HCT116 (cell line): ENCODE results near the gene TNRC6B. TPM values are rescaled to one million over a fixed set of nuclear protein-coding genes. Genes with fewer than 3 reads are reported as not detected.
A peak's percentile ranks its signal among the peaks of the same experiment; 100 is the strongest.

ENCODE experiments used
- ATAC-seq: fragments of 200-7000 bp; cut with Tn5 transposase; 2 replicates; pipeline ENCODE4 v1.9.1; 2020; ENCODE audit warnings: mild to moderate bottlenecking, moderate library complexity
- BruUV-seq: library from RNA; stranded (reverse); fragments of 400-500 nt; replicated peaks from 2 replicates; lab custom pipeline; 2021; lab: Mats Ljungman, UMichigan
- CTCF ChIA-PET: fragments of 300-600 bp; sonication (Branson Sonifier 250); formaldehyde crosslinking; loops from one replicate; lab custom pipeline; 2021; ENCODE audit warnings: antibody characterized with exemption; lab: Charles Lee
- POLR2A ChIA-PET: fragments of 300-600, 350-600 bp; sonication (Branson Sonifier 250); formaldehyde crosslinking; loops from one replicate; lab custom pipeline; 2021; ENCODE audit warnings: antibody characterized with exemption; lab: Charles Lee
- RAD21 ChIA-PET, 2 experiments: fragments of 300-600 bp; sonication (Branson Sonifier 250); formaldehyde crosslinking; loops; one replicate each; lab custom pipeline; 2023; ENCODE audit warnings: low total read pairs in 2 of 2; ENCODE audit not compliant: uncharacterized antibody in 2 of 2, unreplicated experiment in 2 of 2, low non-redundant PET in 1 of 2; lab: Charles Lee
- DNase-seq: peaks from one replicate; pipeline ENCODE4 v3.0.0-alpha.2; 2010; ENCODE audit warnings: low read depth, low spot score
- H2AFZ ChIP-seq: fragments of 200-600 bp; shearing (Covaris generic), sonication (generic); 2 replicates; pipeline ENCODE4 v1.6.1; 2017; ENCODE audit warnings: low read depth, mixed run types, mixed read lengths, antibody characterized with exemption, low read length; ENCODE audit not compliant: poor library complexity, severe bottlenecking
- H3K27ac ChIP-seq: 2 replicates; pipeline ENCODE4 v1.5.1; 2012; ENCODE audit warnings: low read depth, low read length
- H3K27me3 ChIP-seq: fragments of 200-600 bp; sonication (generic); 2 replicates; pipeline ENCODE4 v1.6.1; 2016; ENCODE audit warnings: mixed run types, low read length, mixed read lengths; ENCODE audit not compliant: insufficient read depth
- H3K36me3 ChIP-seq, 2 experiments: fragments of 200-500 bp in 1 of 2; fragments of 200-600 bp in 1 of 2; sonication (Bioruptor generic) in 1 of 2; sonication (generic) in 1 of 2; 2 replicates each; pipeline versions ENCODE4 v1.5.1 to v1.6.1; 2014 to 2016; ENCODE audit warnings: low read length in 2 of 2, inconsistent platforms in 1 of 2, mixed read lengths in 1 of 2, mixed run types in 1 of 2; ENCODE audit not compliant: insufficient read depth in 2 of 2, control insufficient read depth in 1 of 2
- H3K4me1 ChIP-seq, 2 experiments: fragments of 200-600 bp in 1 of 2; sonication (generic) in 1 of 2; 2 replicates each; pipeline versions ENCODE4 v1.5.1 to v1.6.1; 2012 to 2017; ENCODE audit warnings: low read length in 2 of 2, inconsistent platforms in 1 of 2, mild to moderate bottlenecking in 1 of 2, mixed read lengths in 1 of 2, mixed run types in 1 of 2, moderate library complexity in 1 of 2; ENCODE audit not compliant: insufficient read depth in 2 of 2, control insufficient read depth in 1 of 2
- H3K4me2 ChIP-seq: fragments of 200-600 bp; sonication (generic); 2 replicates; pipeline ENCODE4 v1.6.1; 2017; ENCODE audit warnings: mixed run types, low read length, mixed read lengths
- H3K4me3 ChIP-seq, 2 experiments: fragments of 200-600 bp in 1 of 2; sonication (generic) in 1 of 2; replicated peaks in 1 of 2; 2 replicates each; pipeline ENCODE4 v1.5.1; 2011 to 2016; ENCODE audit warnings: low read length in 2 of 2, control low read depth in 1 of 2, low read depth in 1 of 2, mild to moderate bottlenecking in 1 of 2, mixed read lengths in 1 of 2, mixed run types in 1 of 2
- H3K79me2 ChIP-seq: fragments of 200-600 bp; sonication (generic); 2 replicates; pipeline ENCODE4 v1.6.1; 2017; ENCODE audit warnings: mild to moderate bottlenecking, mixed run types, low read length, moderate library complexity, mixed read lengths; ENCODE audit not compliant: insufficient read depth
- H3K9ac ChIP-seq: fragments of 200-600 bp; sonication (generic); 2 replicates; pipeline ENCODE4 v1.6.1; 2016; ENCODE audit warnings: low read length, mixed read lengths
- H3K9me2 ChIP-seq: fragments of 200-600 bp; sonication (generic), shearing (Covaris generic); 2 replicates; pipeline ENCODE4 v1.6.1; 2017; ENCODE audit warnings: mixed run types, mild to moderate bottlenecking, moderate library complexity; ENCODE audit not compliant: insufficient read depth
- H3K9me3 ChIP-seq, 2 experiments: fragments of 200-500 bp in 1 of 2; fragments of 200-600 bp in 1 of 2; sonication (Bioruptor generic) in 1 of 2; sonication (generic) in 1 of 2; 2 replicates each; pipeline ENCODE4 v1.6.1; 2014 to 2017; ENCODE audit warnings: low read length in 2 of 2, mixed read lengths in 2 of 2, inconsistent platforms in 1 of 2, low read depth in 1 of 2, mild to moderate bottlenecking in 1 of 2, mixed run types in 1 of 2, moderate library complexity in 1 of 2; ENCODE audit not compliant: control insufficient read depth in 1 of 2, insufficient read depth in 1 of 2
- H4K20me1 ChIP-seq: fragments of 200-600 bp; sonication (generic), shearing (Covaris generic); 2 replicates; pipeline ENCODE4 v1.6.1; 2017; ENCODE audit warnings: mixed run types, mild to moderate bottlenecking, moderate library complexity; ENCODE audit not compliant: insufficient read depth
- ELF1 ChIP-seq: IDR thresholded peaks from 2 replicates; pipeline ENCODE4 v1.6.1; 2012; ENCODE audit warnings: low read depth, borderline replicate concordance
- EZH2 ChIP-seq: fragments of 200-600 bp; sonication (generic); IDR thresholded peaks from 2 replicates; pipeline ENCODE4 v1.6.1; 2017; ENCODE audit warnings: antibody characterized with exemption, mixed run types
- FOSL1 ChIP-seq: IDR thresholded peaks from 2 replicates; pipeline ENCODE4 v1.6.1; 2012; ENCODE audit warnings: low read depth
- JUND ChIP-seq: IDR thresholded peaks from 2 replicates; pipeline ENCODE4 v1.6.1; 2012
- POLR2A ChIP-seq: IDR thresholded peaks from 2 replicates; pipeline ENCODE4 v1.7.0; 2011; ENCODE audit warnings: borderline replicate concordance; ENCODE audit not compliant: insufficient read depth, insufficient read length; ENCODE audit errors: extremely low read depth
- RAD21 ChIP-seq: IDR thresholded peaks from 2 replicates; pipeline ENCODE4 v1.6.1; 2012; ENCODE audit warnings: low read depth, mild to moderate bottlenecking
- SIN3A ChIP-seq: IDR thresholded peaks from 2 replicates; pipeline ENCODE4 v1.6.1; 2012; ENCODE audit warnings: low read depth
- SP1 ChIP-seq: IDR thresholded peaks from 2 replicates; pipeline ENCODE4 v1.6.1; 2012; ENCODE audit warnings: low read depth
- intact Hi-C: fragments of 100-400 bp; cut with micrococcal nuclease; formaldehyde crosslinking; loops from 2 replicates; pipeline ENCODE4 v1.10.0; 2022
- total RNA-seq: library from RNA; stranded (reverse); gene quantifications from one replicate; pipeline ENCODE4 v1.2.1, GENCODE V29; 2021; ENCODE audit not compliant: unreplicated experiment
- TF ChIP-seq, protein P1 (sequence below), 3 experiments: fragments of 200-600 bp in 1 of 3; sonication (generic) in 1 of 3; IDR thresholded peaks in 2 of 3; conservative IDR thresholded peaks in 1 of 3; 2 replicates each; pipeline ENCODE4 v1.5.1; 2012 to 2017; ENCODE audit warnings: low read depth in 2 of 3, low read length in 2 of 3, antibody characterized with exemption in 1 of 3, borderline replicate concordance in 1 of 3, control low read depth in 1 of 3, mild to moderate bottlenecking in 1 of 3, mixed read lengths in 1 of 3, mixed run types in 1 of 3, moderate library complexity in 1 of 3; ENCODE audit not compliant: insufficient read depth in 1 of 3

TNRC6B gene
- total RNA-seq, 1 experiment from 2014 or later = 29.8 TPM

DNA sequence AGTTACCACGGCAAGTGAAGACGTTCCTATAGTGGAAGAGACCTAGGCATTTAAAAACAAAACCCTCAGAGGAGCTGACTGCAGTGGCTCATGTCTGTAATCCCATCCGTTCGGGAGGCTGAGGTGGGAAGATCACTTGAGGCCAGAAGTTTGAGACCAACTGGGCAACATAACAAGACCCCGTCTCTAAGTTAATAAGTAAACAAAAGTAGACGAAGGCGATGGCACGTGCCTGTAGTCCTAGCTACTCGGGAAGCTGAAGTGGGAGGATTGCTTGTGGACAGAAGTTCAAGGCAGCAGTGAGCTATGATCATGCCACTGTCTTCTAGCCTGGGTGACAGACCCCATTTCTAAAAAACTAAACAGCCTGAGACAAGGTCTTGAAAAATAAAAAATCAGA lies 164.8 kb downstream of the TNRC6B start:
- CTCF ChIA-PET = no interaction called here
- Histone ChIP-seq H3K4me2 (no peak overlapping the region), H3K27ac (no peak overlapping the region), H3K4me1 (peaks cover 2 to 8% of the 10 kb centered on the region in 2 experiments; a peak in 3 of 4 replicates), H3K9ac (no peak overlapping the region), H3K27me3 (no peaks in the 10 kb centered on the region), H3K9me2 (no peaks in the 10 kb centered on the region), H3K79me2 (peaks cover 20% of the 10 kb centered on the region), H2AFZ (no peak overlapping the region), H4K20me1 (no peaks in the 10 kb centered on the region), H3K4me3 (no peak overlapping the region), H3K36me3 (no peaks in the 10 kb centered on the region), H3K9me3 (no peaks in the 10 kb centered on the region)
- TF ChIP-seq, protein P1, sequence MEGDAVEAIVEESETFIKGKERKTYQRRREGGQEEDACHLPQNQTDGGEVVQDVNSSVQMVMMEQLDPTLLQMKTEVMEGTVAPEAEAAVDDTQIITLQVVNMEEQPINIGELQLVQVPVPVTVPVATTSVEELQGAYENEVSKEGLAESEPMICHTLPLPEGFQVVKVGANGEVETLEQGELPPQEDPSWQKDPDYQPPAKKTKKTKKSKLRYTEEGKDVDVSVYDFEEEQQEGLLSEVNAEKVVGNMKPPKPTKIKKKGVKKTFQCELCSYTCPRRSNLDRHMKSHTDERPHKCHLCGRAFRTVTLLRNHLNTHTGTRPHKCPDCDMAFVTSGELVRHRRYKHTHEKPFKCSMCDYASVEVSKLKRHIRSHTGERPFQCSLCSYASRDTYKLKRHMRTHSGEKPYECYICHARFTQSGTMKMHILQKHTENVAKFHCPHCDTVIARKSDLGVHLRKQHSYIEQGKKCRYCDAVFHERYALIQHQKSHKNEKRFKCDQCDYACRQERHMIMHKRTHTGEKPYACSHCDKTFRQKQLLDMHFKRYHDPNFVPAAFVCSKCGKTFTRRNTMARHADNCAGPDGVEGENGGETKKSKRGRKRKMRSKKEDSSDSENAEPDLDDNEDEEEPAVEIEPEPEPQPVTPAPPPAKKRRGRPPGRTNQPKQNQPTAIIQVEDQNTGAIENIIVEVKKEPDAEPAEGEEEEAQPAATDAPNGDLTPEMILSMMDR (IDR thresholded peaks at IDR 0.05 in 2 of 3, conservative IDR thresholded peaks at IDR 0.05 in 1 of 3; ENCODE audit: borderline replicate concordance in 1 of 3, insufficient read depth in 1 of 3, low read depth in 2 of 3, low read length in 2 of 3) = no peak
- TF ChIP-seq ELF1 = no peak
- TF ChIP-seq EZH2 = no peak
- TF ChIP-seq SP1 = no peak
- no peak for TF ChIP-seq SIN3A
- no TSS peak for BruUV-seq
- POLR2A ChIA-PET = no interaction called here
- ATAC-seq (no peak), DNase-seq (no peak)
- intact Hi-C loops = loop anchor here (10.0 kb wide), 1 partner anchor 408 kb away; no protein-coding TSS in a partner anchor
- RAD21 ChIA-PET = no interaction called here

GRCh38 chr22:40345271-40345670 lies 167.5 kb downstream of the TNRC6B start:
- TF ChIP-seq POLR2A (no peak), FOSL1 (no peak), RAD21 (no peak), JUND (no peak; the same call in 1 of the 2 replicates)
- ChIA-PET CTCF (interaction anchor here (0.7 to 1.3 kb wide), 2 partner anchors 17 to 302 kb away, joined by 3 read pairs; no protein-coding TSS in a partner anchor), RAD21 (interaction anchor here (0.6 to 1.0 kb wide), 3 partner anchors 48 to 301 kb away, joined by 4 to 6 read pairs (median 4); partner anchors contain the start of gene TNRC6B (in 1 of the 2)), POLR2A (interaction anchor here (0.7 to 4.0 kb wide), 3 partner anchors 168 to 430 kb away, joined by 3 to 18 read pairs (median 4); partner anchors contain the start of gene TNRC6B)
- intact Hi-C loops = loop anchor here (5.0 to 10.0 kb wide), 2 partner anchors 410 to 813 kb away; partner anchors contain the start of gene RPS19BP1
- no peak for ATAC-seq
- peaks cover 45% of the 10 kb centered on the region for H3K79me2 ChIP-seq
- H3K4me1 ChIP-seq = peaks cover 8 to 17% of the 10 kb centered on the region in 2 experiments; a peak in 3 of 4 replicates
- peak overlapping the region; percentile 72 to 96 for H3K4me3 ChIP-seq
- peak overlapping the region; percentile 74 for H3K9ac ChIP-seq
- no peaks in the 10 kb centered on the region for H3K9me3 ChIP-seq
- no peaks in the 10 kb centered on the region for H3K27me3 ChIP-seq
- no TSS peak for BruUV-seq
- peak overlapping the region; percentile 92 for H3K27ac ChIP-seq
- H3K4me2 ChIP-seq = peak overlapping the region; percentile 85
- H3K9me2 ChIP-seq = no peaks in the 10 kb centered on the region
- peaks cover 5 to 12% of the 10 kb centered on the region in 2 experiments; a peak in 3 of 4 replicates for H3K36me3 ChIP-seq
- no peak overlapping the region for H2AFZ ChIP-seq
- DNase-seq = no peak
- no peaks in the 10 kb centered on the region for H4K20me1 ChIP-seq
